ENCODE measurements around the gene PRKACA.

The PRKACA gene

GRCh38 chr19:14141041-14141440 lies 23.5 kb upstream of the PRKACA start:
- 0 out of 2 replicates have a peak, but pooled peaks cover 3% of the 10 kb centered on the region for H3F3A ChIP-seq (ENCODE audit: control insufficient read depth, insufficient read depth)
- H3K9me2 ChIP-seq (replicated peaks; ENCODE audit: control insufficient read depth, low read length), result no peaks in the 10 kb centered on the region
- peaks cover 4% of the 10 kb centered on the region; the same call in 1 of the 2 replicates for H3K4me1 ChIP-seq (ENCODE audit: control insufficient read depth, low read length)
- TF ChIP-seq EZH2phosphoT487 (IDR thresholded peaks at IDR 0.05; ENCODE audit: borderline replicate concordance, low read length) (no peak), CTCF (IDR thresholded peaks at IDR 0.05; ENCODE audit: low read depth, low read length, poor library complexity, severe bottlenecking) (no peak)
- H3K4me3 ChIP-seq (ENCODE audit: low read length), result no peak overlapping the region
- H3K79me2 ChIP-seq (ENCODE audit: control insufficient read depth, low read length), result peaks cover 13% of the 10 kb centered on the region
- H3K36me3 ChIP-seq (ENCODE audit: control insufficient read depth, low read length), result peaks cover 3% of the 10 kb centered on the region
- no peaks in the 10 kb centered on the region for H3K27me3 ChIP-seq (ENCODE audit: control insufficient read depth, low read length)
- no peaks in the 10 kb centered on the region for H3K9me3 ChIP-seq (ENCODE audit: control insufficient read depth, insufficient read depth, low read length)
- no peak overlapping the region for H3K27ac ChIP-seq (ENCODE audit: low read depth, low read length)
- H4K20me1 ChIP-seq (ENCODE audit: control insufficient read depth, insufficient read depth, low read depth, low read length), result no peaks in the 10 kb centered on the region
- H3K4me2 ChIP-seq (ENCODE audit: low read length), result no peak overlapping the region

GRCh38 chr19:14139944-14140343 lies 22.4 kb upstream of the PRKACA start:
- H4K20me1 ChIP-seq (ENCODE audit: control insufficient read depth, insufficient read depth, low read depth, low read length), result peaks cover 3% of the 10 kb centered on the region; the same call in 1 of the 2 replicates
- H3K4me2 ChIP-seq (ENCODE audit: low read length), result no peak overlapping the region
- peaks cover 8% of the 10 kb centered on the region for H3K4me1 ChIP-seq (ENCODE audit: control insufficient read depth, low read length)
- no peaks in the 10 kb centered on the region for H3K9me3 ChIP-seq (ENCODE audit: control insufficient read depth, insufficient read depth, low read length)
- H3K27me3 ChIP-seq (ENCODE audit: control insufficient read depth, low read length), result no peaks in the 10 kb centered on the region
- no peak overlapping the region for H3K4me3 ChIP-seq (ENCODE audit: low read length)
- peaks cover 13% of the 10 kb centered on the region for H3K36me3 ChIP-seq (ENCODE audit: control insufficient read depth, low read length)
- no peak for TF ChIP-seq EZH2phosphoT487 (IDR thresholded peaks at IDR 0.05; ENCODE audit: borderline replicate concordance, low read length)
- TF ChIP-seq CTCF (IDR thresholded peaks at IDR 0.05; ENCODE audit: low read depth, low read length, poor library complexity, severe bottlenecking), result no peak
- H3F3A ChIP-seq (ENCODE audit: control insufficient read depth, insufficient read depth), result 0 out of 2 replicates have a peak, but pooled peaks cover 3% of the 10 kb centered on the region
- no peaks in the 10 kb centered on the region for H3K9me2 ChIP-seq (replicated peaks; ENCODE audit: control insufficient read depth, low read length)
- no peak overlapping the region for H3K27ac ChIP-seq (ENCODE audit: low read depth, low read length)
- H3K79me2 ChIP-seq (ENCODE audit: control insufficient read depth, low read length), result peaks cover 24% of the 10 kb centered on the region

- no peak for TF ChIP-seq CTCF (IDR thresholded peaks at IDR 0.05; ENCODE audit: low read depth, low read length, poor library complexity, severe bottlenecking)
- TF ChIP-seq EZH2phosphoT487 (IDR thresholded peaks at IDR 0.05; ENCODE audit: borderline replicate concordance, low read length), result no peak
- Histone ChIP-seq H3K4me3 (ENCODE audit: low read length) (no peak overlapping the region), H3K36me3 (ENCODE audit: control insufficient read depth, low read length) (peaks cover 23% of the 10 kb centered on the region), H4K20me1 (ENCODE audit: control insufficient read depth, insufficient read depth, low read depth, low read length) (peaks cover 11% of the 10 kb centered on the region), H3K4me1 (ENCODE audit: control insufficient read depth, low read length) (peaks cover 18% of the 10 kb centered on the region), H3K9me3 (ENCODE audit: control insufficient read depth, insufficient read depth, low read length) (no peaks in the 10 kb centered on the region), H3K9me2 (replicated peaks; ENCODE audit: control insufficient read depth, low read length) (no peaks in the 10 kb centered on the region), H3K27ac (ENCODE audit: low read depth, low read length) (no peak overlapping the region), H3K79me2 (ENCODE audit: control insufficient read depth, low read length) (peaks cover 36% of the 10 kb centered on the region), H3K27me3 (ENCODE audit: control insufficient read depth, low read length) (no peaks in the 10 kb centered on the region), H3K4me2 (ENCODE audit: low read length) (peak overlapping the region; percentile 77; the same call in 1 of the 2 replicates), H3F3A (ENCODE audit: control insufficient read depth, insufficient read depth) (0 out of 2 replicates have a peak, but pooled peaks cover 3% of the 10 kb centered on the region)
Observed at GRCh38 chr19:14138576-14139265, 21.2 kb upstream of the PRKACA start.
